NCI-H2227 (cell line): ENCODE results near the gene ZNF467.

Source experiments
- DNase-seq: peaks from one replicate; lab custom pipeline; 2025; ENCODE audit not compliant: unreplicated experiment; lab: John Stamatoyannopoulos, UW

The ZNF467 gene

DNA sequence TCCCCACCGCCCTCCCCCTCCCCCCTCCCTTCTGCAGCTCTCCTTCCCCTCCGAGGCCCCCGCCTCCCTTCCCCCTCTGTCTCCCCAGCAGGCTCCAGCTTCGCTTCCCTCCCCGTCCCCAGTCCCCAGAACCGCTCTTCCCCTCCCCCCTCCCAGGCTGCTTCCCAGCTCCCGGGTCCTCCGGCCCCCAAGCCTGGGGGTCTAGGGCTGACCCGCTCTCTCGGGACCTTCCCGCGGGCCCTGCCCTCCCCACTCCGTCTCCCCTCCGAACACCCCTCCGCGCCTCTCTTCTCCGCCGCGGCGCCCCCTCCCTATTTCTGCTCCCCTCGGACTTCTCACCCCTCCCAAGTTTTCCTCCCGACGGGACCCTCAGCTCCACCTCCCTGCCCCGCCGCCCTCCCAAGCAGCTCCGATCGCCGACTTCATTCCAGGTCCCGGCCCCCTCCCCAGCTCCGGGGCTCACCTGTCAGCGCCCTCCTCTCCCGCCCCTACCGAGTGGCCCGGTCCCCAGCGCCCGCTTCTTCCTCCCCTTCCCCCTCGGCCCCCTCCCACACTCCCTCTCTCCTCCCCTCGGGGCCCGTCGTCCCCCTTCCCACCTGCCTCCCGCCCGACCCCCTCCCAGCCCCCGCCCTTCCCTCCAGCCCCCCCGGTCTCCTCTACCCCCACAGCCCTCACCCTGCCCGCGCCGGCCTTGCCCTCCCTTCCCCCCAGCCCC lies 990 bp downstream of the ZNF467 start:
- DNase-seq: peak; percentile 85

- peak; percentile 95 for DNase-seq
Observed at GRCh38 chr7:149771720-149772240, 1.6 kb downstream of the ZNF467 start.

- DNase-seq: peak; percentile 62
Observed at GRCh38 chr7:149770728-149771636, 2.4 kb downstream of the ZNF467 start.

- no peak for DNase-seq
Observed at GRCh38 chr7:149769915-149770314, 3.5 kb downstream of the ZNF467 start.

DNA sequence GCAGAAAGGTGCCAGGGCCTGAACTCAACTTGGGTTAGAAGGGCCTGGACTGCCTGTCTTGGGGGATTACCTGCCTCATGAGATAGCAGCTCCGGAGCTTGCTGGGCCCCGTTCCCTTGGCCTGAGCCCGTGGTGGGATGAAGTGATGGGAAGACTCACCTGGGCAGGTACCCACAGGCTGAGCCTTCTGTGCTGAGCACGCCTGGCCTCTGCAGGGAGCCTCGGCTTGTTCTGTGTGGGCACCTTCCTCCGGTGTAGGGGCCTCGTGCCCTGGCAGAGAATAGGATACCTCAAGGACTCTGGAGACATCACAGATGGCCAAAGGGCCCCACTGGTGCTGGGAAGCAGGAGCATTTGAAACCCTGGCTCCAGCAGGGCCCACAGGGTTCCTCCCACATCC lies 4.5 kb downstream of the ZNF467 start:
- no peak for DNase-seq

DNA sequence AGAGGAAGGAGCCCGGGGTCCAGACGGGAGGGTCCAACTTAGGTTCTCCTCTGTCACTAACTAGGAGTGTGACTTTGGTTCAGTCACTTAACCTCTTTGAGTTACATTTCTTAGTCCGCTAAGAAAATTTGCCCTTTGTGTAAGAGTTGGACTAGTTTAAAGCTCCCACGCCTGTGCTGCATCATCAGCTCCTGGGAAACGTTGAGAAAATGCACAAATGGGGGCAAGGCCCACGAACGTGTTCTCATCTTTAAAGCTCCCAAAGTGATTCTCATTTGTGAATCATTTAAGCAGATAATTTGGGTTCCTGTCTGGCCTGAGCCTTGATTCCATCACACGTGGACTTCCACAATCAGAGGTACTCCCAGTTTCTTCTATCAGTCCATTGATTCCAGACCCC lies 6.3 kb downstream of the ZNF467 start:
- DNase-seq: no peak

DNA sequence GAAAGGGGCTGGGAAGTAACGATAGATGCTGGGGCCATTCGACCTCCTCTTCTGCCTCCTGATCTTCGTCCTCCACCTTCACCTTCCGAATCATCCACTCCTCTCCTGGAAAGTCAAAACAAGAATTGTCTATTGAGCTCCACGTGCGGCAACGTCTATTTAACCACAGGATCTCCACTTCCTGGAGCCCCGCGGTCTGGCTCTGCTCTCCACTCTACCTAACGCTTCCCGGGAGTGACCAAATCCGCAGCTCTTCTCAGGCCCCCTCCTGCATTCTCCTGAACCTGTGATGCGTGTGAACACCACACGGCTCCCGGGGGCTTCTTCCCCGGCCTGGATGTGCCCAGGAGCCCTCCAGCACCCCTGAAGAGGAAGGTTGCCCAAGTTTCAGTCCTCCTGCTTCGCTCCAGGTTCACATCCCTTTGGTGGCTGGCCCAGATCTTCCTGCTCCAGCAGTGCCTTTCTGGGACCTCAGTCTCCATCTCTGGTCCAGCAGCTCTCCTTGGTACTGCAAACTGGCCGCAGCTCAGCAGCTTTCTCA lies 7.2 kb downstream of the ZNF467 start:
- no peak for DNase-seq

DNA sequence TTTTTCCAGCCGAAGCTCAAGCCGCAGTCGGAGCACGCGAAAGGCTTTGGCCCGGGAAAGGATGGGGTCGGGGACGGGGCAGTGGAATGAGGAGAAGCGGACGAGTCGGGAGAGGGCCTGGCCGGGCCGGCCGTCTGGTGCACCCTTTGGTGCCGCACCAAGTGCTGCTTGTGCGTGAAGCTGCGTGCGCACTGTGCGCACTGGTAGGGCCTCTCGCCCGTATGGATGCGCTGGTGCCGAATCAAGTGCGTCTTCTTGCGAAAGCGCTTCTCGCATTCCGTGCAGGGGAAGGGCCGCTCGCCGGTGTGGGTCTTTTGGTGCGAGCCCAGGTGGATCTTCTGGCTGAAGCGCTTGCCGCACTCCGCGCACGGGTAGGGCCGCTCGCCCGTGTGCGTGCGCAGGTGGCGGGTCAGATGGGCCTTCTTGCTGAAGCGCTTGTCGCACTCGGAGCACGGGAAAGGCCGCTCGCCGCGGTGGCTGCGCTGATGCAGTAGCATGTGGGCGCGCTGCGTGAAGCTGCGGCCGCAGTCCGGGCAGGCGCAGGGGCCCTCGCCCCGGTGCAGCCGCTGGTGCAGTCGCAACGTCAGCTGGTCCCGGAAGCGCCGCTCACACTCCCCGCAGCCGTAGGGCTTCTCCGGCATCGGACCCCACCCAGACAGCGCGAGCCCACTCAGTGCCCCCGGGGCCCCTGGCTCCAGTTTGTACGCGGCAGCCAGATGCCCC lies 7.8 kb downstream of the ZNF467 start:
- no peak for DNase-seq

GRCh38 chr7:149764481-149765398 lies 8.6 kb downstream of the ZNF467 start:
- DNase-seq: no peak

DNA sequence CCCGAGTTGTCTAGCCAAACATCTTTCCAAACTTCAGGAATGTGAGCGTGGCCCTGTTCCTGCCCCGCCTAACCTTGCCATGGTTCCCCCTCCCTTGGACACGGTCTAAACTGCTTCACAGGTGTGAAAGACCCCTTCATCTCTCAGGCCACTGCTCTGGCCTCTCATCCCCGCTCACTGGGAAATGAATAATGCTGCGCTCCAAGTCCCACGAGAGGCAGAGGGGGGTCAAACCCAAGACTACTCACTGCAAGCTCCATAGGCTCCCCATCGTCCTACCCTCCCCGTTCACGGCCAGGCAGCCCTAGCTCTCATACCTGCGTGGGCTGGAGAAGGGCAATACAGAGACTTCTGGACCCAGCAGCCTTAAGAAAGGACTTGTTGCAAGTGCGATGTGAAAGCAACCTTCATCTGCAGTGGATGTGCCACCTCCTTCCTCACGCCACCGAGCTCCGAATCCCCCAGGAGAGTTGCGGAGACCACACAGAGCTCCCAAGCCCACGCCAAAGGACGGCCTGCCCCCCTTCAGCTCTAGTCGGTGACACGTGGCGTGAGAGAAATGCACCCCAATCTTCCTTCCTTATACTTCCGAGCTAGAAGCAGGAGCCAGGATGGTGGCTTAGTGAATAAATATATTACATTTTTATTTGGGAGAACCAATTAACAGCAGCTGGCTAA lies 9.7 kb downstream of the ZNF467 start:
- no peak for DNase-seq

DNA sequence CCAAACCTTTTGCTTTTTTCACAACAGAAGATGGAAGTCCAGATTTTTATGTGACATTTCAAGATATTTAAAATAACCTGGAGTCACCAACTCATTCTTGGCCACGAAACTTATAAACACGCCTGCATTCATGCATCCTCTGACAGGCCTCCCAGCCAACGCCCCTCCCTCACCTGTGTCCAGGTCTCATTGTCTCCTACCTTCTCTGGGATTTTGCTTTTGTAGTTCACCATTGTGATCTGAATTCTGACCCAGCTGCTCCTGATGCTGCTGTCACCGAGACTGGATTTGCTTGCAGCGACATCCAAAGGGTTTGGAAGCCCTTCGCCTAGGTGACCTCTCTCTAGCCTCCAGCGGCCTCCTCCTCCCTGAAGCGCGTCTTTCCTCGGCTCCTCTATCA lies 10.8 kb downstream of the ZNF467 start:
- no peak for DNase-seq

GRCh38 chr7:149762089-149762488 lies 11.3 kb downstream of the ZNF467 start:
- no peak for DNase-seq

GRCh38 chr7:149761307-149761706 lies 12.1 kb downstream of the ZNF467 start:
- no peak for DNase-seq

DNA sequence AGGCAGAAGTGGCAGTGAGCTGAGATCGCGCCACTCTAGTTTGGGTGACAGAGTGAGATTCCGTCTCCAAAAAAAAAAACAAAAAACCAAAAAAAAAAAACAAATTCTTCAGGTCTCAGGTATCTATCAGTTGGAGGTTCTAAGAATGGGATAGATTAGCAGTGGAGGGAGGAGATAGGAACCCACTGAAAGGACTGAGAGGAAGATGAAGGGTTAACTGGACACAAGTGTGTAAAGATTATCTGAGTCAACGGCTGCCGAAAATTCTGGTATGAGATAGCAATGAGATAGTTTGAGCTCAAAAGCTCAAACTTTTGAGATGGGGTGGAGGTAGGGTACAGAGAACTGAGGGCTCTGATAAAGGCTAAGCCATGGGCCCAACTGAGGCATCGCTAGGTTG lies 12.8 kb downstream of the ZNF467 start:
- DNase-seq: no peak

- DNase-seq: no peak
Observed at GRCh38 chr7:149759093-149759860, 14.1 kb downstream of the ZNF467 start.

- DNase-seq: no peak
Observed at GRCh38 chr7:149753375-149754233, 19.8 kb downstream of the ZNF467 start.

GRCh38 chr7:149752646-149753045 lies 20.7 kb downstream of the ZNF467 start:
- no peak for DNase-seq
